ENCODE measurements around the gene EVX1. TPM values are rescaled to one million over a fixed set of nuclear protein-coding genes. Genes with fewer than 3 reads are reported as not detected.

Gene EVX1
- total and polyA plus RNA-seq, 2 experiments from 2014 or later, result not detected

DNA sequence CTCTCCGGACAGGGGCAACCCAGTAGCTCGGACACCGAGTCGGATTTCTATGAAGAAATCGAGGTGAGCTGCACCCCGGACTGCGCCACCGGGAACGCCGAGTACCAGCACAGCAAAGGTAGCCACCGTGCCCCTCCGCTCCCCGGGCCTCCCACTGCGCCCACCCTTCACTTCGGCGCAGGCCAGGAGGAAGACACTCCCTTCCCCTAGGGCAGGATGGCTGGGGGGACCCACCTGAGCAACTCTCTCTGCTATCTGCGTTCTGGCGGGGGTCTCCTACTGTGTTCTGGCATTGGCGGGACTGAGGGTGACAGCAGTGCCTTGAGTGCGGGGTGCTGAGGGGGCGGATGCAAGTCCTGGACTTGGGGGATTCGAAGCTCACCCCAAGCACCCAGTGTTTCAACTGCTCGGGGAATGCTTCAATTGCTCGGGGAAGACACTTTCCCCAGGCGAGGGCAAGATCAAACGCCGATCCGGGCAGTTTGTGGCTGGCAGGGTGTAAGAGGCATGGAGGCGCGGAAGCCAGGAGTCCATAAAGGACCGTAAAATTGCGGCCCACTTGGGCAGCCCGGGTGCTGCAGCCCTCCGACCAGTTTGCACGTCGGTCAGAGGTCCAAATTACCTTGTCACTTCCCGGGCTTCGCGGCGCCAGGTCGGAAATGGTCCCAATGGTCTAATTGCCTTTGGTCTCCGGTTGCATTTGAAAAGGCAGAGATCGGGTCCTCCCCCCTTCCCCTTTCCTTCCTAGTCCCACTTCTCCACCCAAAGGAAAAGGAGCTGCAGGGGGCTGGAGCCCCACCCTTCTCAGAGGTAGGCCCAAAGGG is 950 bp downstream of the EVX1 start:
- Histone ChIP-seq H3K4me3 (peak overlapping the region; percentile 46), H3K9me3 (ENCODE audit: low read depth) (no peaks in the 10 kb centered on the region), H3K27me3 (replicated peaks; ENCODE audit: insufficient read depth) (peaks cover 81% of the 10 kb centered on the region), H4K20me1 (ENCODE audit: insufficient read depth) (no peaks in the 10 kb centered on the region), H3K9me2 (ENCODE audit: insufficient read depth) (no peaks in the 10 kb centered on the region), H3K36me3 (ENCODE audit: low read depth) (no peaks in the 10 kb centered on the region), H3K79me2 (ENCODE audit: insufficient read depth) (no peaks in the 10 kb centered on the region), H2AFZ (no peak overlapping the region; the same call in 1 of the 2 replicates), H3K9ac (no peak overlapping the region), H3K27ac (no peak overlapping the region), H3F3A (ENCODE audit: insufficient read depth) (0 out of 2 replicates have a peak, but pooled peaks cover under 1% of the 10 kb centered on the region), H3K4me1 (ENCODE audit: insufficient read depth) (peaks cover 7% of the 10 kb centered on the region; the same call in 1 of the 2 replicates), H3K4me2 (ENCODE audit: unreplicated experiment) (peak overlapping the region; percentile 67)
- in situ Hi-C loops (cut with MboI), result no loop called here
- WGBS, 2 experiments (ENCODE audit: low coverage in 1 of 2, low lambda C conversion rate in 2 of 2, missing lambda C conversion rate in 2 of 2), result 13 to 15% methylated on average over 28 to 41 of the region's 43 CpGs
- TF ChIP-seq EZH2phosphoT487 (IDR thresholded peaks at IDR 0.05; ENCODE audit: insufficient read depth, low read depth) (no peak; the same call in 1 of the 2 replicates), EZH2 (IDR thresholded peaks at IDR 0.05; ENCODE audit: insufficient read depth, poor library complexity, severe bottlenecking) (peak; percentile 93)
- no peak for DNase-seq

DNA sequence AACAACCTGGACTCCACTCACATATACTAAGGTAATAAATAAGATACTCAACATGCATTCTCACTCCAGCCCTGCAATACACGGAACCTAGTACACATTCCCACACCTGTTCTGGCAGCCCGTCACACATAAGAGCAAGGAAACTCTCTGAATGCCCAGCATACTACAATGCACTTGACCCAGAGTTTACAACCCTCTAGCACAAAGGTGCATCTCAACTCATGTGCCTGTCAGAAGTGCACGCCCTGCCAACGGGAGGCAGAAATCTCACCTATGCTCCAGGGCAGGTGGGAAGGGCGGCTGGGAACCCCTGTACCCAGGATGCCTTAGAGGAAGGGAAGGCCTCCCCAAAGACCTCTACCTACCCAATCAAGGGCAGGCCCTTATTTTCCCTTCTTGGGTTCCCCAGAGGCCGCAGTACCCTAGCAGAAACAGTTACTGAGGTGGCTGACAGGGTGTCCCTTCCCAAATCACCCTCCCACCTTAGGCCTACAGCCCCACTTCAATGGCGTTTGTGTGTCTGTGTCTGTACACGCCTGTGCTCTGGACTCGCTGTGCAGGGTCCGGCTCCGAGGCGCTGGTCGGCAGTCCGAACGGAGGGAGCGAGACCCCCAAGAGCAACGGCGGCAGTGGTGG is 2.0 kb downstream of the EVX1 start:
- Histone ChIP-seq H3K27me3 (replicated peaks; ENCODE audit: insufficient read depth) (peaks cover 90% of the 10 kb centered on the region), H3K9me3 (ENCODE audit: low read depth) (no peaks in the 10 kb centered on the region), H3K36me3 (ENCODE audit: low read depth) (no peaks in the 10 kb centered on the region), H3K4me3 (no peak overlapping the region), H3K27ac (no peak overlapping the region), H3K9me2 (ENCODE audit: insufficient read depth) (no peaks in the 10 kb centered on the region), H3K4me1 (ENCODE audit: insufficient read depth) (peaks cover 15% of the 10 kb centered on the region), H3F3A (ENCODE audit: insufficient read depth) (no peaks in the 10 kb centered on the region), H4K20me1 (ENCODE audit: insufficient read depth) (no peaks in the 10 kb centered on the region), H3K4me2 (ENCODE audit: unreplicated experiment) (no peak overlapping the region), H3K9ac (no peak overlapping the region), H3K79me2 (ENCODE audit: insufficient read depth) (no peaks in the 10 kb centered on the region), H2AFZ (no peak overlapping the region)
- in situ Hi-C loops (cut with MboI), result no loop called here
- WGBS, 2 experiments (ENCODE audit: low coverage in 1 of 2, low lambda C conversion rate in 2 of 2, missing lambda C conversion rate in 2 of 2), result 36 to 42% methylated on average over 16 to 18 of the region's 18 CpGs
- no peak for DNase-seq
- no peak for TF ChIP-seq EZH2 (IDR thresholded peaks at IDR 0.05; ENCODE audit: insufficient read depth, poor library complexity, severe bottlenecking)
- TF ChIP-seq EZH2phosphoT487 (IDR thresholded peaks at IDR 0.05; ENCODE audit: insufficient read depth, low read depth), result no peak

GRCh38 chr7:27245124-27245797 is 2.7 kb downstream of the EVX1 start:
- Histone ChIP-seq H2AFZ (0 out of 2 replicates have a peak overlapping the region, but pooled peaks have one; percentile 5), H3K9ac (no peak overlapping the region), H3K9me2 (ENCODE audit: insufficient read depth) (no peaks in the 10 kb centered on the region), H3K79me2 (ENCODE audit: insufficient read depth) (no peaks in the 10 kb centered on the region), H3F3A (ENCODE audit: insufficient read depth) (no peaks in the 10 kb centered on the region), H4K20me1 (ENCODE audit: insufficient read depth) (no peaks in the 10 kb centered on the region), H3K4me1 (ENCODE audit: insufficient read depth) (peaks cover 15% of the 10 kb centered on the region), H3K27me3 (replicated peaks; ENCODE audit: insufficient read depth) (peaks cover 95% of the 10 kb centered on the region), H3K36me3 (ENCODE audit: low read depth) (no peaks in the 10 kb centered on the region), H3K27ac (no peak overlapping the region), H3K4me2 (ENCODE audit: unreplicated experiment) (peak overlapping the region; percentile 34), H3K9me3 (ENCODE audit: low read depth) (no peaks in the 10 kb centered on the region), H3K4me3 (peak overlapping the region; percentile 20; the same call in 1 of the 2 replicates)
- WGBS, 2 experiments (ENCODE audit: low coverage in 1 of 2, low lambda C conversion rate in 2 of 2, missing lambda C conversion rate in 2 of 2), result 29 to 33% methylated on average over 32 to 33 of the region's 37 CpGs
- no peak for DNase-seq
- TF ChIP-seq EZH2phosphoT487 (IDR thresholded peaks at IDR 0.05; ENCODE audit: insufficient read depth, low read depth) (no peak), EZH2 (IDR thresholded peaks at IDR 0.05; ENCODE audit: insufficient read depth, poor library complexity, severe bottlenecking) (peak; percentile 98)
- in situ Hi-C loops (cut with MboI), result no loop called here

All from GM23248 (cell line).